Measurements from ENCODE around the gene ZNF438. TPM values are rescaled to one million over a fixed set of nuclear protein-coding genes. Genes with fewer than 3 reads are reported as not detected.

The ZNF438 gene
- total RNA-seq, 2 experiments from 2014 or later = 2.1 to 2.5 TPM

DNA sequence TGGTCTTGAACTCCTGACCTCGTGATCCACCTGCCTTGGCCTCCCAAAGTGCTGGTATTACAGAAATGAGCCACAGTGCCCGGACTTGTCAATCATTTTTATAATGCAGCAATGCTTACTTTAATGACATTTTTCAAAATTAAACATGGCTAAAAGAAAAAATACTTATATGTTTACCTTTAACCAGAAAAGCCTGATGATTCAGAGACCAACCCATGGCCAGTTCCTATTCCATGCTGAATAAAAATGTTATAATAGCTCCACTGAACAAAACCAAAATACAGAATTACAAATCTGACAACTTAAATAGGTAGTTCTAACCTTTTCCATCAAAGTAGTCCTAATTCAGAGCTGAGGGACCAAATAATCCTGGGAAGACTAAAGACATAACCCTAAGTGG lies 21.6 kb downstream of the ZNF438 start:
- Mint-ChIP-seq H3K27me3 (no peaks in the 10 kb centered on the region), H3K36me3 (peaks cover 4% of the 10 kb centered on the region), H3K4me1 (peaks cover 15% of the 10 kb centered on the region), H3K4me3 (no peak overlapping the region), H3K27ac (no peak overlapping the region), H3K9me3 (no peaks in the 10 kb centered on the region)
- no peak for DNase-seq

DNA sequence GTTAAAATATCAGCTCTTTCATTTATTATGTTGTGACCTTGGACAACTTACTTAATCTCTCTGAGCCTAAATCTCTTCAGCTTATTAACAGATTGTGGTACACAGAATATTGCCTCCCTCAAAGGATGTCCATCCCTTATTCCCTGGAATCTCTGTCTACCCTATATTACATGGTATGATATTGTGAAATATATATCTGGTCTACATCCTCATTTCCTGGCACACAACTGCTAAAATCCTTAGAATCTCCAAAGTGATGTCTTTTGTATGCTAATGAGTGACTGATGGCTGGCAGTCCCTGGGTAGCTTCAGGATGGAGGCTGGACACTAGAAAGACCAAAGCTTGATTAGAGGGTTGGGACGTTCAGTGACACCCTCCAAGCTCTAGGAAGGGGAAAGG lies 25.8 kb downstream of the ZNF438 start:
- Mint-ChIP-seq H3K4me3 (no peak overlapping the region), H3K27me3 (no peaks in the 10 kb centered on the region), H3K36me3 (peaks cover 13% of the 10 kb centered on the region), H3K27ac (no peak overlapping the region), H3K4me1 (peaks cover 26% of the 10 kb centered on the region), H3K9me3 (peaks cover 6% of the 10 kb centered on the region)
- no peak for DNase-seq

DNA sequence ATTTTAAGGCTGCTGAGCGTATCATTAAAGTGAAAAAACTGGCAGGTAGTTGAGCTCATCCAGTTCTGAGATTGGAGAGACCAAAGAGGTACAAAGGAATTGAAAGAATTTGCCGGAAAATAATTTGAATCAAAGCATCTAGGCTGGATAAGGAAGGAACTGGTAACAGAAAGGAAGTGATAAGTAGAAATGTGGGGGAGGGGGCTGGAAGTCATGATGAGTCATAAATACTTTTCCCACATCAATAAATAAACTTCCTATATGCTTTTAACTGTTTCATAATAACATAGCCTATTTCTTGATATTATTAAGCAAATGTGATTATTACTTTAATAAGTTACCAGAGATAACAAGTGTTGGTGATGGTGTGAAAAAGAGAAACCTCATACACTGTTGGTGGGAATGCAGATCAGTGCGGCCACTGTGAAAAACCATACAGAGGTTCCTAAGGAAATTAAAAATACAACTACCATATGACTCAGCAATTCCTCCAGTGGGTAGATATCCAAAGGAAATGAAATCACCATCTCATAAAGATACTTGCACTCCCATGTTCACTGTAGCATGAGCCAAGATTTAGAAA lies 27.0 kb downstream of the ZNF438 start:
- peak overlapping the region; percentile 10 for H3K27ac Mint-ChIP-seq
- H3K27me3 Mint-ChIP-seq = no peaks in the 10 kb centered on the region
- H3K4me1 Mint-ChIP-seq = peaks cover 29% of the 10 kb centered on the region
- peaks cover 6% of the 10 kb centered on the region for H3K9me3 Mint-ChIP-seq
- no peak for DNase-seq
- no peak overlapping the region for H3K4me3 Mint-ChIP-seq
- H3K36me3 Mint-ChIP-seq = peaks cover 13% of the 10 kb centered on the region

DNA sequence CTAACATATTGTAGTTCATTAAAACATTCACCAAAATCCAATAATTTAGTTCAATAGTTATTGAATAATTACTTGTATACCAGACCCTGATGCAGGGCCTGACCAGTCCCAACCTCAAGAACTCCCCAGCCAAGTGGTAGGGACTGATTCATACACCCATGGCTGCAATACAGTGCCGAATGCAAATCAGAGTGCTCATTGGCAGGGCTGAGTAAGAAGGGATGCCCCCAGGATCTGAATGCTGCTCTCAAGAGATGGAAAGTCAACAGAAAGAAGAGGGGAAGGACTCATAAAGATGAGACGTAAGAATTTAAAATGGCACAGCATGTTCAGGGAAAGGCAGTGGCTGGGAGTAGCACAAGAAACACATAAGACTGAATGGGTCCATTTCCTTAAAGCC lies 29.9 kb downstream of the ZNF438 start:
- Mint-ChIP-seq H3K4me3 (no peak overlapping the region), H3K27ac (no peak overlapping the region), H3K4me1 (peaks cover 49% of the 10 kb centered on the region)

DNA sequence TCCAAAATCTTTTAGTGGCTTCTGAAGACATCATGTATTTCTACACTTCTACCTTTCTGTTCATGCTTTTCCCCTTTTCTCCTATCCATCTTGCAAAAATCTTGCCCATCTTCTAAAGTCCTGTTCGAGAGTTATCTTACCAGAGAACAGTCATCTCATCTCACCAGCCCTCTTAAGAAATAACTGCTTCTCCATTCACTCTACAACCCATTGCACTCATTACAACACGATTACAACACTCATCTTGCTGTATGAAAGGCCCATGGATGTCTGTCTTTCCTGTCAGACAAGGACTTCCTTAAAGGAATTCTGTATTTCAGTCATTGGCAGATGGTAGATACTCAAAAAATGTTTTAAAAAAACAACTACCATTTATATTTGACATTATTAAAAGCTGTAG lies 30.8 kb downstream of the ZNF438 start:
- Mint-ChIP-seq H3K36me3 (peaks cover 13% of the 10 kb centered on the region), H3K27me3 (no peaks in the 10 kb centered on the region), H3K4me3 (no peak overlapping the region), H3K27ac (no peak overlapping the region), H3K9me3 (peaks cover 8% of the 10 kb centered on the region), H3K4me1 (peaks cover 43% of the 10 kb centered on the region)
- DNase-seq = no peak

More for the DNA sequence above, 29.9 kb downstream of the ZNF438 start:
- Mint-ChIP-seq H3K9me3 (peaks cover 6% of the 10 kb centered on the region), H3K27me3 (no peaks in the 10 kb centered on the region), H3K36me3 (peaks cover 13% of the 10 kb centered on the region)
- no peak for DNase-seq

DNA sequence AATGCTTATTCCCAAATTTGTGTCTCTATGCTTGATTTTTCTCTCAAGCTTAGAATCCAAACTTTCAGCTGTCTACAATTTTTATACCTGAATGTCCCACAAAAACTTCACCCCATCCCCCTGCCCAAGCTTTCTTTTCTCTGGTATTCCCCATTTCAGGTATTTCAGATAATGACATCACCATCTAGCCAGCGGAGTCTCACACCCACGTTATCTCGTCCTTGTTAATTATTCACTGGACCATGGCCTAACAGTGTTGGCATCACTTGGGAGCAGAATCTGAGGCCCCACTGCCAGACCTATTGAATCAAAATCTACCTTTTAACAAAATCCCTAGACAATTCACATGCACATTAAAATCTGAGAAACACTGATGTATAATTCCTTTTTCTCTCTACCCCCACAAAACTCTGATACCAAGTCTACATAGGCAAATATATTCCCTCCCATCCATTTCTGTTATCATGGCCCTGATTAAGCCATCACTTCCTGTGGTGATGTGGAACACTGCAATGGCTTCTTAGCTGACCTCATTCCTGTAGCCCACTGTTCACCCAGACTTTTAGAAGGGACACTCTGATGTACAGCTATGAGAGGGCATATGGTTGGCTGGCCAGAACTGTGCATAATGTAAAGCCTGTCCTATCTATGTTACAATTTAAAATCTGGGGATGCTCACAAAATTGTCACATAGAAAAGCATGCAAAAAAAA lies 31.4 kb downstream of the ZNF438 start:
- H3K9me3 Mint-ChIP-seq = peaks cover 10% of the 10 kb centered on the region
- no peaks in the 10 kb centered on the region for H3K27me3 Mint-ChIP-seq
- peaks cover 14% of the 10 kb centered on the region for H3K36me3 Mint-ChIP-seq
- peaks cover 39% of the 10 kb centered on the region for H3K4me1 Mint-ChIP-seq
- DNase-seq = no peak
- H3K4me3 Mint-ChIP-seq = no peak overlapping the region
- H3K27ac Mint-ChIP-seq = peak overlapping the region; percentile 3

DNA sequence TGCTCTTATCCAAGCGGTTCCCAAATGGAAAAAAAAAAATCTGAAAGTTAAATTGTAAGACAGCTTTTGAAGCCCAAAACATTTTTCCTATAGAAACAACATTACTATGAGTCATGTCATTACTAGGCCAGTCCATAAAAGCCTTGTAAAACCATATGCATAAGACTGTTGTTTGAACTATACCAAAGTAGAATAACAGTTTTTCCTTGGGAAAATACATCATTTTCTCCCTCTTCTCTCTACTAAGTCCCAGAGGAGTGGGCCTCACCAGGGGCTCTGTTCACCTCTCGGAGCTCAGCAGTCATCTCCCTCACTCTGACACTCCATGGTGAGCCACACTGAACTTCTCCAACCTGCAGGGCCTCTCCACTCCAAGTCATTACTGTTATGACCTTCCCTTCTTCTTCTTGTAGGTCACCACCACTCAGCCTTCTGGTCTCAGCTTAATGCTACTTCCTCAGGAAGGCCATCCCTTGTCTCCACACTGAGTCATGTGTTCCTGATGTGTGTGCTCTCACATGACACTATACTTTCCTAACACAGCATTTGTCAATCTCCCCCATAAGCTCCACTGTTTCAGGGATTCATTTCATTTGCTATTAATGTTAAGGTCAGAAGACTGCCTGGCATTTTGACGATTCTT lies 32.5 kb downstream of the ZNF438 start:
- Mint-ChIP-seq H3K4me1 (peaks cover 29% of the 10 kb centered on the region), H3K9me3 (peaks cover 9% of the 10 kb centered on the region), H3K36me3 (peaks cover 14% of the 10 kb centered on the region), H3K4me3 (peak overlapping the region; percentile 23), H3K27me3 (no peaks in the 10 kb centered on the region), H3K27ac (peak overlapping the region; percentile 61)
- DNase-seq = no peak

DNA sequence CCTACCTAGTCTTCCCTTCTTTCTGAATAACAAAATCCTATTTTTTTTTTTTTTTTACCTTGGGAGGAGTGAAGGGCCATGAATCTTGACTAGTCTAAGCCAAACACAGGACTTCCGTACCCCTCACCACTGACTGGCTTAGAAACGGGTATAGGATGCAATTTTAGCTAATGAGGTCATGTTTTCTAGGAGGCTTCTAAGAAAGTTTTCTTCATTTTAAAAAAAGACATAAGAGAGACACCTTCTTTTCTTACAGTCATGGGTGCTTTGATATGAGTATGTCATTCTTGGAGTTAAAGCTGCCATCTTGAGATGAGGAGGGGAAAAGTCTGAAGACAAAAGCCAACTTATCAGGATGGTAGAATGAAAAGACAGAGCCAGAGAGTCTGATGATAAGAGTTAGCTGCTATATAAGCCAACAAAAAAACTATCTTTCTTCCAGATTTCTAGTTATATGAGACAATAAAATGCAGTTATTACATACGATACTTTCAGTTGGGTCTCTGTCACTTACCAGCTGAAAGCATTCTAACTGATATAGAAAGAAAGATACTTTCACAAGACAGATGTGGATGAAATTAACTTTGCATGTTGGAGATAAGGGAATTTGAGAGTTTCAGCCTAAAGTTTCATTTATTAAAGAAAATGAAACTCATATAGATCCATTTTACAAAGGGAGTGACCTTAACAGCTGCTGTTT lies 34.0 kb downstream of the ZNF438 start:
- no peaks in the 10 kb centered on the region for H3K27me3 Mint-ChIP-seq
- H3K36me3 Mint-ChIP-seq = peaks cover 12% of the 10 kb centered on the region
- peaks cover 7% of the 10 kb centered on the region for H3K9me3 Mint-ChIP-seq
- peak overlapping the region; percentile 72 for H3K27ac Mint-ChIP-seq
- H3K4me1 Mint-ChIP-seq = peaks cover 27% of the 10 kb centered on the region
- no peak overlapping the region for H3K4me3 Mint-ChIP-seq
- no peak for DNase-seq

DNA sequence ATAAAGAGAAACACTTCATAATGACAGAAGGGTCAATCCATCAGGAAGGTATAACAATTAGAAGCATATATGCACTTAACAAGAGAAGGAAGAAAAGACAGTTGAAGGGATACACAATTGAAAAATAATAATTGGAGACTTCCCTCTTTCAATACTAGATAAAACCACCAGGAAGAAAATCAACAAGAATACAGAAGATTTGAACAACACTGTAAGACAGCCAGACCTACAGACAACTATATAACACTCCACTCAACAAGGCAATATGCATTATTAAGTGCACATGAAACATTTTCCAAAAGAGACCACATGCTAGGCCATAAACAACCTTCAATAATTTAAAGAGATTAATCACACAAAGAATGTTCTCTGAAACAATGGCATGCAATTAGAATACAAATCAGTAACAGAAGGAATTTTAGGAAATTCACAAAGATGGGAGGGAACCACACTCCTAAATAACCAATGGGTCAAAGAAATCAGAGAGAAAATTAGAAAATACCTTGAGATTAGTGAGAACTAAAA lies 35.1 kb downstream of the ZNF438 start:
- DNase-seq = no peak
- peaks cover 29% of the 10 kb centered on the region for H3K4me1 Mint-ChIP-seq
- H3K9me3 Mint-ChIP-seq = peaks cover 7% of the 10 kb centered on the region
- H3K36me3 Mint-ChIP-seq = peaks cover 12% of the 10 kb centered on the region
- no peaks in the 10 kb centered on the region for H3K27me3 Mint-ChIP-seq
- no peak overlapping the region for H3K4me3 Mint-ChIP-seq
- no peak overlapping the region for H3K27ac Mint-ChIP-seq

DNA sequence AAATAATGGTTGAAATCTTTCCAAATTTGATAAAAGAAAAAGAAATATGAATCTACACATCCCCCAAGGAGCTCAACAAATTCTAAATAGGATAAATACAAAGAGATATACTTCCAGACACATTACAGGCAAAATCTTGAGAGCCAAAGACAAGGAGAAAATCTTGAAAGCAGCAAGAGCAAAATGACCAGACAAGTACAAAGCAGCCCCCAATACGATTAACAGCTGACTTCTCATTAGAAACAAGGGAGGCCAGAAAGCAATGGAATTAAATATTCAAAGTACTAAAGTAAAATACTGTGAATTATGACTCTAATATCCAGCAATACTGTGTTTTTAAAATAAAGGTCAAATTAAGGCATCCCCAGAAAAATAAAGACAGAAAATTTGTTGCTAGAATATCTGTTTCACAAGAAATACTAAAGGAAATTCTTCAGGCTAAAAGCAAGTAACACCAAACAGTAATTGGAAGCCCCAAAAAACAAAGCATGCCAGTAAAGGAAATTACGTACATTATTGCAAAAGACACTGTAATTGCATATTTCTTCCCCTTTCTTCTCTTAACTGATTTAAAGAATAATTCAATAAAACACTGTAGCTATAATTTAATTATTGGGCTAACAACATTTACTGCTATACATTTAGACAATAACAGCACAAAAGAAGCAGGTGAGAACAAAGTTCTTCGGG lies 36.4 kb downstream of the ZNF438 start:
- Mint-ChIP-seq H3K4me1 (peaks cover 29% of the 10 kb centered on the region), H3K9me3 (peaks cover 7% of the 10 kb centered on the region), H3K27ac (no peak overlapping the region), H3K36me3 (peaks cover 12% of the 10 kb centered on the region), H3K4me3 (no peak overlapping the region), H3K27me3 (no peaks in the 10 kb centered on the region)
- no peak for DNase-seq

DNA sequence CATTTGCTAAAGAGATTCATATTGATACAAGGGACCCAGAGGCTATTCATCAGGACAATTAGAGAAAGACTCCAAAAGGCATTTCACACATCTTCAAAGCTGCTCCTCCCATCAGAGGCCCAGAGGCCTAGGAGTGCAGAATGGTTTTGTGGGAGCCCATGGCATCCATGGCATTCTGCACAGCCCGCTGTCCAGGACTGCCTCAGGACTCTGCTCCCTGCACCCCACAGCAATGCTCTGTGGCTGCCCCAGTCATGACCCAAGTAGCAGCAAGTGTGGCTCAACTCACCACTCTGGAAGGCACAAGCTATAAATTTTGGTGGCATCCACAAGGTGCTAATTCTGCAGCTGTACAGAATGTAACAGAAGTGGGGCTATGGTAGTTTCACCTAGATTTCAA lies 38.5 kb downstream of the ZNF438 start:
- Mint-ChIP-seq H3K36me3 (peaks cover 12% of the 10 kb centered on the region), H3K27me3 (no peaks in the 10 kb centered on the region), H3K9me3 (peaks cover 7% of the 10 kb centered on the region), H3K27ac (no peak overlapping the region), H3K4me1 (peaks cover 16% of the 10 kb centered on the region), H3K4me3 (no peak overlapping the region)
- DNase-seq = no peak

DNA sequence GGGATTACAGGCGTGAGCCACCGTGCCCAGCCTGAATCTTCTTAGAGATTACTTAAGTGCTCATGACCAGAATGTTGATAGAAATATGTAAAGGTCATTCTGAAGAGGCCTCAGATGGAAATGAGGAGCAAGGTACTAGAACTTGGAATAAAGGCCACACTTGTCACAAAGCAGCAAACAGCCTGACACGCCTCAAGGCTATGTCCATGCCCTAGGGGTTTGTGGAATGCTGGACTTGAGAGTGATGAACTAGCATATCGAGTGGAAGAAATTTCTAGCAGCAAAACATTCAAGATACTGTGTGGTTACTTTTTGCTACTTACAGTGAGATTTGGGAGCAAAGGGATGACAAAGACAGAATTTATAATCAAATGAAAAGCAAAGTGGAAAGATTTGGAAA lies 39.0 kb downstream of the ZNF438 start:
- Mint-ChIP-seq H3K36me3 (peaks cover 12% of the 10 kb centered on the region), H3K27ac (no peak overlapping the region)

DNA sequence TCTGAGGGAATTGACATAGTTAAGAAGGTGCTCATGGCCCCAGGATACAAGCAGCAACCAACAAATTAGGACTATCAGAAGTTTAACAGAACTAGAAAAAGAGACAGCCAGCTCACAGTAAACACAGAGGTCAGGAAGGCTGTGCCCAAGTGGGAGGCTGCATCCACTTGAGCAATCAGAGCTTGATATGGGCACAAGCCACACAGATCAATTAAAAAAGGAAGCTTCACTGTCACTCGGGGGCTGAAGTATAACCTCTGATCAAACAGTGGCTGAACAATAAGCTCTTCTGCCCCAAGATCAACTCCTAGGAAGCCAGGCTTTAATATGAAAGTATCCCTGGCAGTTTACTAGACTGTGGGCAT lies 40.0 kb downstream of the ZNF438 start:
- H3K27ac Mint-ChIP-seq = no peak overlapping the region
- H3K36me3 Mint-ChIP-seq = peaks cover 12% of the 10 kb centered on the region
- H3K4me3 Mint-ChIP-seq = no peak overlapping the region
- peaks cover 7% of the 10 kb centered on the region for H3K9me3 Mint-ChIP-seq
- DNase-seq = no peak
- H3K4me1 Mint-ChIP-seq = peaks cover 8% of the 10 kb centered on the region
- H3K27me3 Mint-ChIP-seq = no peaks in the 10 kb centered on the region

More for the DNA sequence above, 39.0 kb downstream of the ZNF438 start:
- peaks cover 11% of the 10 kb centered on the region for H3K4me1 Mint-ChIP-seq
- no peaks in the 10 kb centered on the region for H3K27me3 Mint-ChIP-seq
- H3K9me3 Mint-ChIP-seq = peaks cover 7% of the 10 kb centered on the region
- no peak overlapping the region for H3K4me3 Mint-ChIP-seq
- DNase-seq = no peak

DNA sequence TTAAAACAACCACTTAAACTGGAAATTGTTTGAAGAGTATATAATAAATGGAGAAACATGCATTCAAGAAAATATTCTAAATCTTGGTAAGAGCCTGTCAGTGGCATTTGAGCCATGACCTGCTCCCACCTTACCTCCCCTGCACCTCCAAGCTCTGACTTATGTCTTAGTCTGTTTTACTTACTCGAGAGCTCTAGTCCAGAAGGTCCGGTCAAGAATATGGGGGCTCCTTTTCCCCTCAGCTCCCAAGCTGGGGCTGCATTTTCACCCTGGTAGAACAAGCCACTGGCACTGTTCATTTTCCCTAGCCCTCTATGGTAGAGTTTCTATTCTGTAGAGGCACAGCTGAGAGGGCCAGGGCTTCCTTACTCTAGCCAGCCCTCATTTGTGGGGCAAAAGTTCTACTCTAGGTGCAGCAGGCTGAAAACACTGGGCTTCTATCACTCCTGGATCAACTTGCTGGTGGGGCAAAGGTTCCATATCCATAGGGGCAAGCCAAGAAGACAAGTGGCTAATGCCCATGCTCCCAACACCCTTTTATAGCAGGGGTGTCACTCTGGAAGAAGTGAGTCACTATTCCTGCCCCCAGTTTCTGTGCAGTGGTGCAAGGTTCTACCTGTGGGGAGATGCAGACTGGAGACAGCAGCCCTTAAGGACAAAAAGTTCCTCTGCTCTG lies 40.6 kb downstream of the ZNF438 start:
- DNase-seq = no peak
- Mint-ChIP-seq H3K9me3 (peaks cover 5% of the 10 kb centered on the region), H3K4me1 (peaks cover 6% of the 10 kb centered on the region), H3K27ac (peak overlapping the region; percentile 34), H3K27me3 (no peaks in the 10 kb centered on the region), H3K36me3 (peaks cover 12% of the 10 kb centered on the region), H3K4me3 (no peak overlapping the region)

Measured in activated naive CD8-positive, alpha-beta T cell treated with anti-CD3 and anti-CD28 coated beads for 36 hours (primary cell).